Epithelial cell of prostate (primary cell): ENCODE data around the gene LLGL1.
A peak's percentile ranks its signal among the peaks of the same experiment; 100 is the strongest.
"Not testable (repeated sequence)": the region's sequence is repeated elsewhere in the genome, so short reads cannot be mapped to it uniquely, and the experiment has no call there.

Experiments
- DNase-seq: peaks from one replicate; pipeline ENCODE4 v3.0.0-alpha.2; 2011; ENCODE audit warnings: low read depth, low spot score
- H3K27ac ChIP-seq: fragments of 450-650 bp; 2 replicates; pipeline ENCODE4 v1.5.1; 2017; ENCODE audit warnings: mild to moderate bottlenecking

LLGL1 gene

GRCh38 chr17:18191967-18192366, 33.5 kb upstream of the LLGL1 start:
- no peak overlapping the region for H3K27ac ChIP-seq
- DNase-seq = no peak

GRCh38 chr17:18194394-18194793, 31.0 kb upstream of the LLGL1 start:
- peak overlapping the region; percentile 39 for H3K27ac ChIP-seq
- no peak for DNase-seq

- no peak for DNase-seq
- H3K27ac ChIP-seq = peak overlapping the region; percentile 39
Observed at GRCh38 chr17:18194804-18195203, 30.6 kb upstream of the LLGL1 start.

GRCh38 chr17:18195246-18195645, 30.2 kb upstream of the LLGL1 start:
- peak overlapping the region; percentile 39 for H3K27ac ChIP-seq
- DNase-seq = no peak

GRCh38 chr17:18197535-18198194, 27.8 kb upstream of the LLGL1 start:
- no peak for DNase-seq
- no peak overlapping the region for H3K27ac ChIP-seq

GRCh38 chr17:18198530-18198929, 26.9 kb upstream of the LLGL1 start:
- DNase-seq = no peak
- no peak overlapping the region for H3K27ac ChIP-seq

GRCh38 chr17:18201108-18201507, 24.3 kb upstream of the LLGL1 start:
- no peak for DNase-seq
- no peak overlapping the region for H3K27ac ChIP-seq

GRCh38 chr17:18203308-18203707, 22.1 kb upstream of the LLGL1 start:
- no peak for DNase-seq

GRCh38 chr17:18205861-18206260, 19.6 kb upstream of the LLGL1 start:
- DNase-seq = no peak
- H3K27ac ChIP-seq = no peak overlapping the region

More at GRCh38 chr17:18203308-18203707, 22.1 kb upstream of the LLGL1 start:
- H3K27ac ChIP-seq = no peak overlapping the region

- no peak overlapping the region for H3K27ac ChIP-seq
- DNase-seq = no peak
Observed at GRCh38 chr17:18206962-18207361, 18.5 kb upstream of the LLGL1 start.

- no peak for DNase-seq
- no peak overlapping the region for H3K27ac ChIP-seq
Observed at GRCh38 chr17:18208092-18208491, 17.3 kb upstream of the LLGL1 start.

- DNase-seq = no peak
- H3K27ac ChIP-seq = no peak overlapping the region
Observed at GRCh38 chr17:18213666-18214270, 11.7 kb upstream of the LLGL1 start.

GRCh38 chr17:18216906-18217305, 8.5 kb upstream of the LLGL1 start:
- H3K27ac ChIP-seq, DNase-seq: not testable (repeated sequence)

- no peak overlapping the region for H3K27ac ChIP-seq
- no peak for DNase-seq
Observed at GRCh38 chr17:18217412-18218015, 7.9 kb upstream of the LLGL1 start.

- no peak for DNase-seq
Observed at GRCh38 chr17:18218756-18219415, 6.5 kb upstream of the LLGL1 start.

GRCh38 chr17:18224053-18224386, 1.4 kb upstream of the LLGL1 start:
- DNase-seq = no peak
- no peak overlapping the region for H3K27ac ChIP-seq

More at GRCh38 chr17:18218756-18219415, 6.5 kb upstream of the LLGL1 start:
- H3K27ac ChIP-seq = no peak overlapping the region

- DNase-seq = no peak
- no peak overlapping the region for H3K27ac ChIP-seq
Observed at GRCh38 chr17:18224387-18225120, 881 bp upstream of the LLGL1 start.

- no peak overlapping the region for H3K27ac ChIP-seq
- DNase-seq = no peak
Observed at GRCh38 chr17:18225642-18226283, 328 bp downstream of the LLGL1 start.

GRCh38 chr17:18226284-18226945, 980 bp downstream of the LLGL1 start:
- no peak overlapping the region for H3K27ac ChIP-seq
- DNase-seq = no peak

GRCh38 chr17:18227635-18228034, 2.2 kb downstream of the LLGL1 start:
- no peak overlapping the region for H3K27ac ChIP-seq
- no peak for DNase-seq
